HG02973 (cell line): Measurements from ENCODE around the gene LOC101059915.

ENCODE experiments used
- ATAC-seq: cut with Tn5 transposase; IDR thresholded peaks from one replicate; pipeline ENCODE4 v1.9.1; 2021; ENCODE audit warnings: moderate library complexity; ENCODE audit not compliant: unreplicated experiment

The LOC101059915 gene

DNA sequence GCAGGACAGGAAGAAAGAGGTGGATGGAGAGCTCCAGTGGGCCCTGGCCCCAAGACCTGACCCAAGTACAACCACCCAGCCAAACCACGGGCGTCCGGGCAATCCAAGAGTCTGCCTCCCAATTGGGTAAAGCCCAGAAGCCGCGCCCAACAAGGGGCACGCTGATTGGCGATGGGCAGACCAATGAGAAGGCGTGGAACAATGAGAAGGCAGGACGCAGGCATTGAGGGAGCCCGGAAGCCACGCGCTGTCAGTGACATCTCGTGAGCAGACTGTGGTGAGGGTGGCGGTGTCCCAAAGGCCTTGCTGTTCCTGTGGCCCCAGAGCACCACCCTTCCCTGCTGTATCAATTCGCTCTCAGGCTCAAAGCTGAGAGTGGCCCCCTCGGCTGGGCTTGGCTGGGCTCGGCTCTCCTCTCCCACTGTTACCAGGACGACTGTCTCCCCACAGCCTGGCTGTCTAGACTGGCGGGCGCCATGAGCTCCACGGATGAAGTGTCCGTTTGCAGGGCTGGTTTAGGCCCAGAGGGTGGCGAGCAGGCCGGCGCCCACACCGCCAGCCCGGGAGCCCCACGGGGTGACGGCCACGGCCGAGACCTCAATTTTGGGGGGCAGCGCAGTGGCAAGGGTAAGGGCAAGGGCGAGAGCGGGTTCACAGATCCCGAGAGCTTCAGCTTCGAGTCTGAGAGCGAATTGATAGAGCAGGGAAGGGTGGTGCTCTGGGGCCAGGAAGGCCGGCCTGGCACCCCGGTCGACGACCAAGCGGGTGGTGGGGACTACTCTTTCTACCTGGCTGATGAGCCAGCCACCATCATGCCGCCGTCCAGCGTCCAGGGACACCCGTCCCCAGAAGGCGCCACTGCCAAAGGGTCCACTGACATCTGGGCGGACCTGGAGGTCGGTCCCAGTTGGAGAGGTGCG, at the start of gene LOC101059915:
LOC101059915 (plus strand) TSS at position 219 of the 920 bp plus-strand sequence.
- ATAC-seq = no peak

DNA sequence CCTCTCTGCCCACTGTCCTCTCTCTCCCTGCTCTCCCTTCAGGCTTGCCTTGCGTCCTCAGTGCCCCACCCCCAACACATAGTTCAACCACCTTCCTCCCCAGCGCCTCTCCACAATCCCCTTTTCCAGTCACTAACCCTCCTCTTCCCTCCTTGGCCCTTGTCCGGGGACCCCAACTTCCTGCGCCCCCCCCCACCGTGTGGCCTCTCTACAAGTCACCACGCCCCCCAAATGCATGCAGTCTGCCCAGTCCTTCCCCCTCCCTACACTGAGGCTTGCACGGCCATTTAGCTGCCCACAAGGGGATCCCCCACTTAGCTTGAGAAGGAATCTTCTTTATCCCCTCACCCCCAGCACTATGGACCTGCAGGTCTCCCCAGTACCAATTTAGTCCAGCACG, 49.6 kb upstream of the LOC101059915 start:
- no peak for ATAC-seq

DNA sequence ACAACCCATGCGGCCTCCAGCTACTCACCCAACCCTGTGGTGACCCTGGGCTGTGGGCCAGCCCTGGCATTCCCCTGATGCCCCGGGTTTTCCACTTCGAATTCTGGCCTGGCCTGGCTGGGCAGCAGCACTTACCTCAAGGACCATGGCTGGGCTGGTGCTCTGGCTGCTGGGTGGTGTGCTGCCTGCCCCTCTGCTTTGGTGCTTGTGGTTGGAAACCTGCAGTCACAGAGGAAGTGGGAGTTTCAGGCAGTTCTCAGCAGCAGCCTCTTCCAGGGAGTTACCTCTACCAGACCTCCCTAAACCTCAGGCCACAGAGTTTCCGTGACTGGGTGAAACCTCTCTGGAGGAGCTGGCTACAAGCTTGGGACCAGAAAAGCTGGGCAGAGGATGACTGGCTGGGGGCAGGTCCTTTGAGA, 49.0 kb upstream of the LOC101059915 start, which contains the start of gene CXCR3:
CXCR3 (minus strand) TSS at position 209 of the 419 bp plus-strand sequence; CDS start at position 147, 62 bp downstream.
- peak; percentile 47 for ATAC-seq

DNA sequence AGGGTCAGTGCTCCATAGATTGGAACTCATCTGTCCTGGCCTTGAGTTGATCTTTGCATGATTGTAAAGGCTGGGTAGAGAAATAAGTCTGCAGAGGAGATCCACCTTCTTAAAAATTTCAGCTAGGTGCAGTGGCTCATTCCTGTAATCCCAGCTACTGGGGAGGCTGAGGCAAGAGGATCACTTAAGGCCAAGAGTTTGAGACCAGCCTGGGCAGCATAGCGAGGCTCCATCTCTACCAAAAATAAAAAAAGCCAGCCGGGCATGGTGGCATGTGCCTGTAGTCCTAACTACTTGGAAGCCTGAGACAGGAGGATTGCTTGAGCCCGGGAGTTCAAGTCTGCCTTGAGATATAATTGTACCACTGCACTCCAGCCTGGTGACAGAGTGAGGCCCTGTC, 48.6 kb upstream of the LOC101059915 start:
- no peak for ATAC-seq

DNA sequence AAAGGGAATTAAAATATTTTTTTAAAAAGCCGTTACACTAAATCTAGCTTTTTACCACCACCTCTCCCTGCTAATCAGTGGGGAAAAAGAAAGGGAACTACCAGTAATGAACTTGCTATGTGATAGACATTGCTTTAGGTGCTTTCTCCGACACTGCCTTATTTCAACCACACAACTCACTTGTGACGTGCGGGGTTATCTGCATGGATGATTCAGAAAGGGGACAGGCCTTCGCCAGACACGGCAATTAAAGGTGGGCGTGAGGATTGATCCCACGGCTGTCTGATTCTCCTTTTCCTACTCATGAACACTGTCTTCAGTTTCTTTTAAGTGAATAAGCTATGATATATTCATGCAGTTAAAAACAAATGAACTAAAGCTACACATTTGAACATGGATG, 48.2 kb upstream of the LOC101059915 start:
- ATAC-seq = no peak

DNA sequence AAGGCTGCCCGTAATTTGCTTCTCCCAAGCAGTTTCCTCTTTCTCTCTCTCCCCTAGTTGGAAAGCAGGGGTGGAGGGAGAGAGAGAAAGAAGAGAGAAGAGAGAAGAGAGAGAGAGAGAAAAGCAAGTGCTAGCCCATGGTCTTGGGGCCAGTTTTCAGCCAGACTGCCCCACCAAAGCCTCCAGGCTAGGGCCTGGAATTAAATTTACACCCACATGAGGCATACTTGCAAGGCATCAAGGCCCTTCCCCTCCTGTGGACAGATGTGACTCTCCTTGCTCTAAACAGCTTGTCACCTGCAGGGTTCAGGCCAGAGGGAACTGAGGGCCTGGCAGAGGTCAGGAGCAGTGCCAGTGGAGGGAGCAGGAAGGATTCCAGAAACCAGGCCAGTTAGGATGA, 47.4 kb upstream of the LOC101059915 start:
- ATAC-seq = no peak

DNA sequence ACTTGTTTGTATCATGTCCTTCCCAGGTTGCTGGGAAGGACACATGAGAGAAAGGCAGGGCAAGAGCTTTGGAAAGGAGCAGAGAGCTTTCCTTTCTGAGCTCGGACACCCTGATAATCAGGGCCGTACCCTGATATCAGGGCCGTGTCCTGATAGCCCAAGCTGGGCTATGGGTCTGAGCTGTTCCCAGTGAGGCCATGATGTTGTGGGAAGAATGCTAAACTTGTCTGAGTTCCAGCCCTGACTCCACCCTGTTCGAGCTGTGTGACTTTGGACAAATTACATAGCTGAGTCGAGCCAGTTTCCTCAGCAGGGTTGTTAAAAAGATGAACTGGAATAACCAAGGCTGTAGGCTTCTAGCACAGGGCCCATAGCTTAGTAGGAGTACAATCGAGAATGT, 45.7 kb upstream of the LOC101059915 start:
- ATAC-seq = no peak

DNA sequence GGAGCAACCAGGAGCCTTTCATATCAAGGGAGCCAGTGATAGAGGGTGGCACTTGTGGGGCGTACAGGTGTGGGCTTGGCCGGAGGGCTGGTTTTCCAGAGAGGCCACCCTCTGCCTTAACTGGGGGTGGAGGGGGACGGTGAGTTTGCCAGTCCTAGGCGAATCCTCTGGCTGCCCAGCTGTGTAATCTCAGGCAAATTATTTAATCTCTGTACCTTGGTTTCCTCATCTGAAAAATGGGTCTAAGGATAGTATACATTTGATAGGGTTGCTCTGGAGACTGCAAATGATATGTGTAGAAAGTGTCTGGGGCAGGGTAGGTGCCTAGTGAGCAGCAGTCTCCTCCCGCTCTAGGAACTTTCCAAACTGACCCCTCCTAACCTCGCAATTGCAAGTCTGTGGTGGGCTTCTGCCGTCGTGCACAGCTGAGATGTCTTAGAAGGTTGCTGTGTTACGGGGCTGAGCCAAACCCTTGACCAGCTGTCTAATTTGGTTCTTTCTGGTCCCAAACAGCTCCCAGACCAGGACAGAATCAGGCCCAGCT, 45.2 kb upstream of the LOC101059915 start:
- no peak for ATAC-seq

DNA sequence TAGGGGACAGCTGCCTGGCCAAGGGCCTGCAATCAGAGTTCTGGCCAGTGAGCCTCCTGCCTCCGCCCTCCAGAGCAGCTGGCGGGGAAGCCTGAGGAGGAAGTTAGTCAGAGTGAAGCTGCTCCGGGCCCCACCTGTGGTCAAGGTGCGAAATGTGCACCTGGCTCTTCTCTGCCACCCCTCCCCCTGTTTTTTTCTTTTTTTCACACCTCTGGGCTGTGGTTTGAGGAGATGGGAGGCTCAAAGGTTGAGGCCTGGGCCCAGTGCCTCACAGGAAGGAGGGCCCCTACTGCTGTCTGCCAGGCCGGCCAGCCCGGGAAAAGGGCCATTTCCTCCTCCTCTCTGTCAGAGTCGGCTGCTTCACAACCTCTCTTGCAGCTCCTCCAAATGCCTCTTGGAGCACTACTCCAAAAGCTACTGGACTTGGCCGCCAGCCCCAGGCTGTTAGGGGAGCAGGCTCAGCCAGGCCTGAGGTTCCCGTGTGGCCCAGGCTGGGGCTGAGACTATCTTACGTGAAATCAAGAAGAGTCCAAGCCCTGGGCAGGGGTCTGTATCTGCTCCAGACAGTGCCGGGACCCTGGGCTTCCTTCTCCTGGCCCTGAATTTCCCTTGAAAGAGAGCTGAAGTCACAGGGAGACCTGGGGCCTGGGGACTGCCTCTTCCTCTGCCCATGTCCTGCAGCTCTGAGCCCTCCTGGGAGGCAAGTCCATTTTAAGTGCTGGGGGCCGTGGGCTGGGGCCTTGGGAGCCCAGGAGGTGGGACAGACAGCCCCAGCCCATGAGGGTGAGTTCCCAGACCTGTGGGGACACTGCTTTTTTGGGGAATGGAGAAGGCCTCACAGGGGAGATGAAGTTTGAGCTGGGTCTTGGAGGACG, 44.5 kb upstream of the LOC101059915 start:
- ATAC-seq = peak; percentile 52

DNA sequence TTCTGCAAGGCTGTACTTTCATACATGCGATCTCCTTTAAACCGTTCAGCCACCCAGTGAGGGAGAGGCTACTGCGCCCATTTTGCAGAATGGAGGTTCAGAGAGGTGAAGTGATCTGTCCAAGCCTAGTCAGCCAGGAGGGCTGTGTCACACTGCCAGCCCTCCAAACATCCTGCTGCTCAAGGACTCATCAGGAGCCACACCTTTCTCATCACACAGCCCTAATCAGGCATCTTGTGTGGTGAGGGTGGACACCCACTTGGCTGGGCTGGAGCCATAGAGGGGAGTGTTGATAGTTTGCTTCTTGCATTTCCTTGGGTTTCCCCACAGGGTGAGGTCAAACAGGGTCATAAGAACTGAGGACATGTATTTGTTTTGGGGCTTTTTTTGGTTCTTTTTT, 43.6 kb upstream of the LOC101059915 start:
- no peak for ATAC-seq

DNA sequence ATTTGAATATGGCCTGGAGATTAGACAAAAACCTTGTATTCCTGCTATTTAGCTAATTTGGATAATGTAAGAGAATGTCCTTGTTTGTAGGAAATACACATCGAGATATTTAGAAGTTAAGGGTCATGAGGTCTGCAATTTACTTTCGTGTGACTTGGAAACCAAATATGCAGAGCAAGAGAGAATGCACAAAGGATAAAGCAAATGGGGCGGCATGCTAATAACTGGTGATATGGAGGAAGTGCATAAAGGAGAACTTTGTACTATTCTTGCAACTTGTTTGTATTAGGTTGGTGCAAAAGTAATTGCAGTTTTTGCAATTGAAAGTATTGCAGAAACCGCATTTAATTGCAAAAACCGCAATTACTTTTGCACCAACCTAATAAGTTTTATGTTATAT, 41.9 kb upstream of the LOC101059915 start:
- ATAC-seq = no peak

DNA sequence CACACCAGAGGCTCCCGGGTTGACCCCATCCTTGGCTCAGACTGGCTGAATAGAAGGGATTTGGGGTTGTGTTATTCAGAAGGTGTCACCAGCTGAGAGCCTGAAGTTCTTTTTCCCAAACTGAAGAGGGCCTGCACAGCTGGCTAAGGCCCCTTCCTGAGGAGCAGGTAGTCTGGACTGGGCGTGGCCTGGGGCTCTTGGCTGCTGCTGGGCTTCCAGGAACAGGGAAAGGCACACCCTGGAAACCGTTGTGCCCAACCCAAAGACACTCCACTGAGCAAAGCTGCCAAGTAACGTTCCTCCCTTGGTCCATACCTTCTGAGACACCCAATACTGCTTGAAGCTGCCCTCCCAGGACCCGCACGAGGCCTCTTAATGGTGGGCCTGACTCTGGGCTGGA, 40.8 kb upstream of the LOC101059915 start:
- ATAC-seq = no peak

DNA sequence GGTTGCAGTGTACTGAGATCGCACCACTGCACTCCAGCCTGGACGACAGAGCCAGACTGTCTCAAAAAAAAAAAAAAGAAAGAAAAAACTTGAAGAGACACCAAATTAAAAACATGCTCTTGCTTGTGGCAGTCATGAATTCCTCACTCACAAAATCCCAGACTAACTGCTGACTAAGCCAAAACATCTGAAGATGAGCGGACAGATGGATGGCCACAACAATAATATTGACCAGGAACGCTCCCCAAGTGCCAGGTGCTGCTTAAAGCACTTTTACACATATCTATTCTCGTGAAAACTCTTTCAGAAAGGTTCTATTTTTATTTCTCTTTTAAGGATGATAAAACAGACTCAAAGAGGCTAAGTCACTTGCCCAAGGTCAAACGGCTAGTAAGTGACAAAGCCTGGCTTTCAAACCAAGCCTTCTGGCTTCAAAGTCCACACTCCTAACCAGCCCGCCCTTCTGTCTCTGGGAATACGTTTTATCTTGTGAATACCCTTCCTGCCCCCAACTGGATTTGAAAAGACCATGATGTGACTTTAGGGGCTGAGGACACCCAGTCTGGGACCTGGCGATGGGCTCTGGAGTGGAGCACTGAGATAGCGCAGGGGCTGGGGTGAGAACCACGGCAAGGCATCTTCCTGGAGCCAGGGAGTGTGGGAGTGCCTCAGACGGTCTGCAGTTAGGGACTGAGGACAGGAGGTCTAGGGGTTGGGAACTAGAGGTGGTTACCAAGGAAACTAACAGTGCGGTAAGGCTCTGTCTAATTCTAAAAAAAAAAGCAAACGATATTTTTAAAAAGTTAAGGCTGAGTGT, 39.5 kb upstream of the LOC101059915 start:
- ATAC-seq = no peak

DNA sequence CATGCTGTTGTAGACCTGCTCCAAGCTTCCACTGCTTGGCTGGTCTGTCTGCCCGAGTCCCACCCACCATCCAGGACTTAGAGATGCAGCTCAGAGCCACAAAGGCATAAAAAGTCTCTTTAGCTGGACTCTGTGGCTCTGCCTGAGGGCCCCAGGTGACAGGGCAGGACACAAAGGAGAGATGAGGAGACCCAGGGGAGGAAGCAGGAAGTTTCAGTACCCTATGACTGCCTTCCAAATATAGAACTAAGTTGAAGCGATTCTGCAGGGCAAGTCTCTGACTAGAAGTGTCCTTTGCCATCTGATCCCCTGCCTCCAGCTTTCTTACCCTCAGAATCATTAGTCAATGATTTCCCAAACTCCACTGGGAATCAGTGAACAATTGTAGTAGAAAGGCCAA, 37.9 kb upstream of the LOC101059915 start:
- peak; percentile 52 for ATAC-seq

DNA sequence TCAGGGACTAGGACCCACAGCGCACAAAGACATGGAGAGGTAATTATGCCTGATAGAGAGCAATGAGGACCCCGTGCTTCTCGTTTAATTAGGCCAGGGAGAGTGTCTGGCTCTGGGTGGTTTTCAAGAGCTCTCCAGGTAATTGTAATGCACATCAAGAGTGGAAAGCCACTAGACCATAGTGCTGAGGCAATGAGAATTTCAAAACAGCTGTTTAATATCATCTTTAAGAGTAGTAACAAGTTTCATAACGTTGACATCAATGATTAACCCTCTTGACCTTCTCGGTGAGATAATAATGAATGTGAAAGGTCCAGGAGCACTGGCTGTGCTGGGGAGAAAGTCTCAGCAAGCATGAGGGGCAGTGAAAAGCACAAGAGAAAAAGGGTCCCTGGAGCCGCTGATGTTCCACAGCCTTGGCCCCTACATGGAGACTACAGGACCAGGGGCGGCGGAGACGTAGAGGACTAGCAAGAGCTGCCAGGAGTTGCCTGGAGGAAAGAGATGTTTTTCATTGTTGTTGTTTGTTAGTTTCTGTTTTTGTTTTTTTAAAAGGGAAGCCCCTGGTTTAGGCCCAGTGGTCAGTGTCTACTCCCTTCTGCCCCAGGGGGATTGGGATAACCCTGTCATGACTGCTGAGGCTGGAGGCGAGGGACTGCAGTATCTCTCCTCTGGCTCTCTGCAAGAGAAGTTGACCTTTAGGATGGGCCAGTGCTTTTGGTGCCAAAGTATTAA, 34.3 kb upstream of the LOC101059915 start:
- ATAC-seq = no peak

DNA sequence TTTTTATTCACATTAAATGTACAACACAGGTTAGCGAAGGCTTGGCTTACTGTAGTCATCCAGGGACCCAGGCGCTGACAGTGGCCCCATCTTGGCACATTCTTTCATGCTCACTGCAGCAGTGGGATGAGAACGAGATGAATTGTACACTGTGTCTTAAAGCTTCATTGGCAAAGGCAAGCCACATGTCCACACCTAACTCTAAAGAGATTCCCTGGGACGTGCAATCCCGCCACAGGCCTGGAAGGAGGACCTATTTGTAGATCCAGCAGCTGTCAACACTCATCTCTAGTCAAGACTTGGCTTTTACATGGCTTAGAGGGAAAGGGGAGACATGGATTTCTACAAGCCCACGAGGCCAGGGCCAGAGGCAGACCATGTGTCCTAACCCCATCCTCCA, 33.0 kb upstream of the LOC101059915 start:
- no peak for ATAC-seq

DNA sequence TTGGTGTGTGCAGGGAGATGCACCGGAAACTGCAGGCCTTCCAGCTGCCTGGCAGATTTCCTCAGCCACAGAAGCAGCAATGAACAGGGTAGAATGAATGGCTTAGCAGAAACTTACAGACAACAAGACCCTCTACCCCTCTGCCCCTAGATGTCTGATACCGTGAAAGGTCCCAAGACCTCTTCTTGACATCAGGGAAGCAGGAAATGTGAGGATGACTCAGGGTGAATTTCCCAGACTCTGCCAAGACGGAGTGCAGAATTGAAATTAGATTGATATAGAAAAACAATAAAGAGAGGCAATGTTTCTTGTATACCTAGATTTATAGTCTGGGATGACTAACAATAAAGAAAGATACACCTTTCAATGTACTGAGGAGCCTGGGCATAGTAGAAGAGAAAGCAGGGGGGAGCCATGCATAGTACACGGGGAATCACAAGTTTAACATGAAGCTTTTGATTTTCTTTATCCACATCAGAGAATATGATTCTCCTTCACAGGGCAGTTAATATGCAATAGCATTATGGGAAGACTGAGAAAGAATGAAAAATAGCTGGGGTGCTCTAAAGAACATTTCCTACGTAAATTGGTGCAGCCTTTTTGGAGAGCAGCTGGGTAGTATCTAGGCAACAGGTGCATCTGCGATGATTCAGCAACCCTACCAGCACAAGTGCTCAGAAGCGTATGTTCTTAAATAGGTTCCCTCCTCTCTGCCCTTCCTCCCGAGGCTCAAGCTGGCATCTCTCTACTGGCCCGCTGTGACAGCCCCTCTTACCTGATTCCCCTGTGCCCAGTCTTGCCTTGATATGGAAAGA, 30.7 kb upstream of the LOC101059915 start:
- no peak for ATAC-seq

DNA sequence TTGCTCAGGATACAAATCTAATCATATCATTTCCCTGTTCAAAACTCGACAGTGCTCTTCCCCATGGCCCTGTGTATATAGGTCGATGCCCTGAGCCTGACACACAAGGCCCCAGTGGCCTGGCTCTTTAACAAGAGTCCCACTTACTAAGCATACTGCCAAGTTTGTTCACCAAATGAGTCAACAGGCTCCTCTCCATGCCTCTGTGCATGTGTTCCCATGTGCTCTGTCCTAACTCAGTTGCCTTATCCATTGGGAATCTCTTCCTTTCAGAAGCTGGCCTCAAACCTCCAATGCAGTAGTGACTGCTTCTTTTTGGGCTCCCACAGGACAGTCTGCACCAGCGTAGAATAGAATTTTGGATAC, 30.1 kb upstream of the LOC101059915 start:
- ATAC-seq = no peak

DNA sequence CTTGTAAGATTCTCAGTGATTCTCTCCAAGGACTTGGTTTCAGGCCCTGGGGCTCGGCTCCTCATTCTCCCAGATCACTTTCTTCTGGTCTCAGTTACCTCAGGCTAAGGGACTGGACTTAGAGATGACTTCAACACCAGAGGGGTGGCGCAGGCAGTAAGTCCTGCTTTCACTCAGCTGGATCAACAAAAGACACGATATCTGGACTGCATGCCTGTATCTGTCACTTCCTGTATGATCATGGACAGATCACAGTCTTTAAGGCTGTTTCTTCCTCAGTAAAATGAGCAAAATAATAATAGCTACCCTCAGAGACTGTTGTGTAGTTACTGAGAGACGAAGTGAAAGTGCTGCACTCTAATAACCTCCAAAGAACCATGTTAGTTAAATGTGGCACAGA, 29.5 kb upstream of the LOC101059915 start:
- ATAC-seq = no peak
